HT1080 (cell line): Measurements from ENCODE around the gene TNS1. TPM values are rescaled to one million over a fixed set of nuclear protein-coding genes. Genes with fewer than 3 reads are reported as not detected.

Experiments
- DNase-seq: peaks from one replicate; pipeline ENCODE4 v3.0.0-alpha.2; 2015; ENCODE audit warnings: low read depth
- total RNA-seq: library from RNA; depleted of rRNA; stranded (reverse); fragments of >200 nt; shearing (Covaris generic); gene quantifications from 2 replicates; pipeline ENCODE4 v1.2.3, GENCODE V29; 2014

TNS1 gene
- total RNA-seq, 1 experiment from 2014 or later: 10.5 TPM

- no peak for DNase-seq
Measured at GRCh38 chr2:217999595-217999959, 3.2 kb downstream of the TNS1 start.

- no peak for DNase-seq
Measured at GRCh38 chr2:217998926-217999594, 3.7 kb downstream of the TNS1 start.

- no peak for DNase-seq
Measured at GRCh38 chr2:217997510-217997909, 5.3 kb downstream of the TNS1 start.

- DNase-seq: peak; percentile 78
Measured at GRCh38 chr2:217996361-217996760, 6.4 kb downstream of the TNS1 start.

GRCh38 chr2:217995731-217996231 is 7.0 kb downstream of the TNS1 start:
- no peak for DNase-seq

- DNase-seq: peak; percentile 90
Measured at GRCh38 chr2:217994776-217995274, 8.0 kb downstream of the TNS1 start.

GRCh38 chr2:217993817-217994463 is 8.9 kb downstream of the TNS1 start:
- no peak for DNase-seq

GRCh38 chr2:217993138-217993537 is 9.7 kb downstream of the TNS1 start:
- no peak for DNase-seq

GRCh38 chr2:217992061-217992460 is 10.7 kb downstream of the TNS1 start:
- no peak for DNase-seq

- no peak for DNase-seq
Measured at GRCh38 chr2:217990791-217991465, 11.9 kb downstream of the TNS1 start.

- no peak for DNase-seq
Measured at GRCh38 chr2:217990389-217990788, 12.4 kb downstream of the TNS1 start.

GRCh38 chr2:217989221-217989948 is 13.4 kb downstream of the TNS1 start:
- no peak for DNase-seq

GRCh38 chr2:217988840-217989204 is 14.0 kb downstream of the TNS1 start:
- no peak for DNase-seq

GRCh38 chr2:217988014-217988839 is 14.6 kb downstream of the TNS1 start:
- DNase-seq: peak; percentile 60

- DNase-seq: no peak
Measured at GRCh38 chr2:217987391-217987790, 15.4 kb downstream of the TNS1 start.

GRCh38 chr2:217986256-217986961 is 16.4 kb downstream of the TNS1 start:
- no peak for DNase-seq

GRCh38 chr2:217983276-217984233 is 19.2 kb downstream of the TNS1 start:
- no peak for DNase-seq

GRCh38 chr2:217981971-217982370 is 20.8 kb downstream of the TNS1 start:
- no peak for DNase-seq
